ENCODE measurements around the gene IL3.
A peak's percentile ranks its signal among the peaks of the same experiment; 100 is the strongest.

IL3 gene

GRCh38 chr5:132060501-132061161 lies at the start of gene IL3:
Gene IL3, plus strand, starts transcription at chr5:132060655. Its CDS starts 52 bp downstream, at chr5:132060707.
- no peak within 1 kb of the TSS for H3K4me3 ChIP-seq (ENCODE audit: low read length)
- no peak for DNase-seq (ENCODE audit: low read depth)
- TF ChIP-seq, protein P1, sequence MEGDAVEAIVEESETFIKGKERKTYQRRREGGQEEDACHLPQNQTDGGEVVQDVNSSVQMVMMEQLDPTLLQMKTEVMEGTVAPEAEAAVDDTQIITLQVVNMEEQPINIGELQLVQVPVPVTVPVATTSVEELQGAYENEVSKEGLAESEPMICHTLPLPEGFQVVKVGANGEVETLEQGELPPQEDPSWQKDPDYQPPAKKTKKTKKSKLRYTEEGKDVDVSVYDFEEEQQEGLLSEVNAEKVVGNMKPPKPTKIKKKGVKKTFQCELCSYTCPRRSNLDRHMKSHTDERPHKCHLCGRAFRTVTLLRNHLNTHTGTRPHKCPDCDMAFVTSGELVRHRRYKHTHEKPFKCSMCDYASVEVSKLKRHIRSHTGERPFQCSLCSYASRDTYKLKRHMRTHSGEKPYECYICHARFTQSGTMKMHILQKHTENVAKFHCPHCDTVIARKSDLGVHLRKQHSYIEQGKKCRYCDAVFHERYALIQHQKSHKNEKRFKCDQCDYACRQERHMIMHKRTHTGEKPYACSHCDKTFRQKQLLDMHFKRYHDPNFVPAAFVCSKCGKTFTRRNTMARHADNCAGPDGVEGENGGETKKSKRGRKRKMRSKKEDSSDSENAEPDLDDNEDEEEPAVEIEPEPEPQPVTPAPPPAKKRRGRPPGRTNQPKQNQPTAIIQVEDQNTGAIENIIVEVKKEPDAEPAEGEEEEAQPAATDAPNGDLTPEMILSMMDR (conservative IDR thresholded peaks at IDR 0.05; ENCODE audit: low read depth, low read length): no peak

DNA sequence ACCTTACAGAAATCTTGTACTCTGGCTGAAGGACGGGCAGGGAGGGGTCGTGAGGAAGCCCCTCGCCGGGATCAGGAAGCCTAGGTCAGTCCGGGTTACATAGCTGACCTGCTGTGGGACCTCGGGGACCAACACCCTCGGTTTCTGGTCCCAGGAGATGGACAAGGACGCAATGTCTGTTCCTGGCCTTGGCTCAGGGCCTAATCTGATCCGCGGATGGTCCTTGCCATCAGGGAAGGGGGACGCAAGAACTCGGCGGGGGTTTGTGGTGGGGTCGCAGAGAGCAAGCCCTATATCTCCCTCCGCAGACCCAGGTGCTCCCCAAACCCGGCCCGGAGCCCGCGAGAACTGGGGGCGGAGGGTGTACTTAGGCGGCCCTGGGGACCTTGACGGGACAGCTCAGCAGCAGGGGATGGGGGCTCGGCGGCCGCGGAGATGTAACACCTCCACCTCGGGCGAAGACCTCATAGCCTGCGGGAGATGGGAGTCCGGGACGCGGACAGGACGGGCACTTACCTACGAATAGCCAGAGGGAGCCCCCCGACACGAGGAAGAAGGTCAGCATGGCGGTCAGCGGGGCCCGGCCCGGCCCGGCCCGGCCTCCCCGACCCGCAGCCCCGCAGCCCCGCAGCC lies 49.4 kb upstream of the IL3 start:
- peak overlapping the region; percentile 39 for H3K4me3 ChIP-seq (ENCODE audit: low read length)
- TF ChIP-seq, protein P1 (conservative IDR thresholded peaks at IDR 0.05; ENCODE audit: low read depth, low read length): no peak
- no peak for DNase-seq (ENCODE audit: low read depth)

- no peak for DNase-seq (ENCODE audit: low read depth)
- H3K4me3 ChIP-seq (ENCODE audit: low read length): peak within 1 kb of the TSS; percentile 44
- TF ChIP-seq, protein P1 (conservative IDR thresholded peaks at IDR 0.05; ENCODE audit: low read depth, low read length): no peak
Observed at GRCh38 chr5:132011622-132012343, 48.7 kb upstream of the IL3 start, which contains the start of gene ACSL6. Gene ACSL6, minus strand, starts transcription at chr5:132011658. Its CDS starts 105 bp downstream, at chr5:132011553.

- TF ChIP-seq, protein P1 (conservative IDR thresholded peaks at IDR 0.05; ENCODE audit: low read depth, low read length): no peak
- no peak overlapping the region for H3K4me3 ChIP-seq (ENCODE audit: low read length)
- DNase-seq (ENCODE audit: low read depth): peak; percentile 34
Observed at GRCh38 chr5:132012371-132013005, 48.0 kb upstream of the IL3 start.

- no peak overlapping the region for H3K4me3 ChIP-seq (ENCODE audit: low read length)
- TF ChIP-seq, protein P1 (conservative IDR thresholded peaks at IDR 0.05; ENCODE audit: low read depth, low read length): no peak
- DNase-seq (ENCODE audit: low read depth): no peak
Observed at GRCh38 chr5:132013006-132013689, 47.3 kb upstream of the IL3 start.

- TF ChIP-seq, protein P1 (conservative IDR thresholded peaks at IDR 0.05; ENCODE audit: low read depth, low read length): no peak
- H3K4me3 ChIP-seq (ENCODE audit: low read length): no peak overlapping the region
- no peak for DNase-seq (ENCODE audit: low read depth)
Observed at GRCh38 chr5:132013711-132014110, 46.7 kb upstream of the IL3 start.
